Activated naive CD8-positive, alpha-beta T cell treated with anti-CD3 and anti-CD28 coated beads, Interleukin-2, amount 10 ng/mL, durations not matched to agents 7 days and 5 days (primary cell): Measurements from ENCODE around the gene FRMD5. TPM values are rescaled to one million over a fixed set of nuclear protein-coding genes. Genes with fewer than 3 reads are reported as not detected.

Experiments used
- ATAC-seq: fragments of 150-1000 bp; cut with Tn5 transposase; one replicate; pipeline ENCODE4 v1.10.0; 2021; ENCODE audit warnings: low read depth, moderate library complexity
- POLR2A ChIA-PET: fragments of 350-600 bp; sonication (Branson Sonifier 250); formaldehyde crosslinking; loops from one replicate; lab custom pipeline; 2021; ENCODE audit warnings: antibody characterized with exemption; lab: Charles Lee
- DNase-seq: peaks from one replicate; pipeline ENCODE4 v3.0.0; 2021
- H3K27ac Mint-ChIP-seq: one replicate; pipeline ENCODE4 v1.8.0; 2022; ENCODE audit warnings: mild to moderate bottlenecking, mixed read lengths
- H3K27me3 Mint-ChIP-seq: one replicate; pipeline ENCODE4 v1.8.0; 2022; ENCODE audit warnings: mild to moderate bottlenecking, moderate library complexity, mixed read lengths
- H3K36me3 Mint-ChIP-seq: one replicate; pipeline ENCODE4 v1.8.0; 2021; ENCODE audit warnings: mild to moderate bottlenecking, mixed read lengths
- H3K4me1 Mint-ChIP-seq: one replicate; pipeline ENCODE4 v1.8.0; 2021; ENCODE audit warnings: mixed read lengths
- H3K4me3 Mint-ChIP-seq: one replicate; pipeline ENCODE4 v1.8.0; 2022; ENCODE audit warnings: mild to moderate bottlenecking, moderate library complexity, mixed read lengths
- H3K9me3 Mint-ChIP-seq: one replicate; pipeline ENCODE4 v1.8.0; 2021; ENCODE audit warnings: mixed read lengths
- total RNA-seq, 2 experiments: library from RNA; stranded (reverse); gene quantifications; one replicate each; pipeline ENCODE4 v1.2.3, GENCODE V29; 2021

FRMD5 gene
- total RNA-seq, 2 experiments from 2014 or later = 0.26 TPM; not detected in 1

DNA sequence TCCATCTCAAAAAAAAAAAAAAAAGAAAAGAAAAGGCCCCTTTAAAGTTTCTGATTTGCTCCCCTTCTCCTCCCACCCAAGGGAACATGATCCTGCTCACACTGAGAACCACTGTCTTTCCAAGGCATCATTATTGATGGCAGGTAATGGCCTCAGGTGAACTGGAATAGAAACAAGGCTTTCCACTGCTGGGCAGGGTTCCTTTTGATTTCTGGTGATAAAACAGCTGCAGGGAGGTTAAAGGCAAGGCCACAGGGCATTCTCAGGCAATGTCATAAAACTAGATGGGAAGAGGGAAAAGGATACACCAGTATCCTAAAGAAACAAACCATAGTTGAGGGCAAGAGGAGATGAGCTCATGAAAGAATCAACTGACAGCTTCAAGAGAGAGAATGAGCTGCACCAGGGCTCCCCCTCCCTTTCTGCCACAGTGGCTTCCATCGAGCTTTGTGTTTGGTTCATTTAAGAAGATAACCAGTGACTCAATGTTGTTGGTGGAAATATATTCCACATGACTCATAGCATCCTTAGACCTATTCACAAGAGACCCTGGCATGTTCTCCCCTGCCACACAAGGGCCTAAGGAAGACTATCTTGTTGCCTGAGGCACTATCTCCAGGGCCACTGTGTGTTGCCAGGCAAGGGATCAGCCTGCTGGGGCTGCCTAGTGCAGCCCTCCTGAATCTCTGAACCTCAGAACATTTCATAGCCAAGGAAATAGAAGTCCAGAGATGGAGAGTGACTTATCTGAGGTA lies 281.9 kb downstream of the FRMD5 start:
- Mint-ChIP-seq H3K27ac (no peak overlapping the region), H3K9me3 (no peaks in the 10 kb centered on the region), H3K36me3 (no peaks in the 10 kb centered on the region), H3K4me1 (no peaks in the 10 kb centered on the region), H3K4me3 (no peak overlapping the region), H3K27me3 (peaks cover 2% of the 10 kb centered on the region)
- ATAC-seq = no peak
- POLR2A ChIA-PET = no interaction called here
- DNase-seq = no peak

DNA sequence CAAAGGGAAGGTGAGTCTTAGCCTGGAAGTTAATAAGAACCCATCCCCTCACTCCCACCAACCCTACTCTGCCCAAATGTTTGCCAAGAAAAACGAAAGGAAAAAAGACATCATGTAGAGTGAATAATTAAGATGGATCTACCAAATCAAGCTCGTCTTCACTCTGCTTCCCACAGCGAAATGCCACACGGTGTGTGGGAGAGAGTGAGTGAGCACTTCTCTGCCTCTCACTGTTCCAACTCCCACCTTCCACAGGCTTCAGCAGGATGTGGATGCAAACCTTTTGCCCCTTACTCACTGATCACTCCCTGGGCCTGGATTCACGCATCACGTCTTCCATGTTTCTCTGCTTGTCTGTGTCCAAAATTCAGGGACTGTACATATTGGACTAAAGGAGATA lies 282.9 kb downstream of the FRMD5 start:
- no peaks in the 10 kb centered on the region for H3K36me3 Mint-ChIP-seq
- H3K27me3 Mint-ChIP-seq = peaks cover 2% of the 10 kb centered on the region
- no peaks in the 10 kb centered on the region for H3K4me1 Mint-ChIP-seq
- no peak for ATAC-seq
- H3K27ac Mint-ChIP-seq = no peak overlapping the region
- no peak for DNase-seq
- no peaks in the 10 kb centered on the region for H3K9me3 Mint-ChIP-seq
- POLR2A ChIA-PET = no interaction called here
- no peak overlapping the region for H3K4me3 Mint-ChIP-seq

GRCh38 chr15:43911235-43911781 lies 283.8 kb downstream of the FRMD5 start:
- H3K27me3 Mint-ChIP-seq = no peaks in the 10 kb centered on the region
- ATAC-seq = no peak
- DNase-seq = no peak
- no peaks in the 10 kb centered on the region for H3K36me3 Mint-ChIP-seq
- no peak overlapping the region for H3K4me3 Mint-ChIP-seq
- POLR2A ChIA-PET = no interaction called here
- no peak overlapping the region for H3K27ac Mint-ChIP-seq
- no peaks in the 10 kb centered on the region for H3K9me3 Mint-ChIP-seq
- H3K4me1 Mint-ChIP-seq = no peaks in the 10 kb centered on the region

DNA sequence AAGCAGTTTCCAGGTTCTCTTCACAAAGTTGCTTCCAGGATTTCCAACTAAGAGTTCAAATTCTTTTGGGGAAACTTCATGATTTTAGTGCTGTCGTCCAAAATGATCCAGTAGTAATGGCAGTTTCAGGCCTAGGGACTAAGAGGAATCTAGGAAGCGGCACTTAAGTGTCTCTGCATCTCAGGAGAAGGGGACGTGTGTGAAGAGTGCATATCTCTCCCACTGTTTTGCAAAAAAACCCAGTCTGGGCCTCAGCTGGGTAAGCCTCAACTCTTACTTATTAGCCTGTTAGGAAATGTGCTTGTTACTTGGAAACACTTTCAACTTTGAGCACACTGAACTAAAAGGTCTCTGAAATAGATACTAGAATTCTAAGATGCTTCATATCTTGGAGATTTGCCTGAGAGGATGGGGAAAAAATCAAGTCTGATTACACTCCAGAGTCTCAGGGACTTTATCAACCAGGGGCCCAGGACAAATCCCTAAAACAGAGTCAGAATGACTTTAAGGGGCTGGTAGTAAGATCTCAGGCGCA lies 286.5 kb downstream of the FRMD5 start:
- no peak for ATAC-seq
- no peaks in the 10 kb centered on the region for H3K36me3 Mint-ChIP-seq
- POLR2A ChIA-PET = no interaction called here
- H3K27me3 Mint-ChIP-seq = no peaks in the 10 kb centered on the region
- no peak overlapping the region for H3K4me3 Mint-ChIP-seq
- peaks cover 4% of the 10 kb centered on the region for H3K4me1 Mint-ChIP-seq
- H3K27ac Mint-ChIP-seq = no peak overlapping the region
- no peaks in the 10 kb centered on the region for H3K9me3 Mint-ChIP-seq
- no peak for DNase-seq

DNA sequence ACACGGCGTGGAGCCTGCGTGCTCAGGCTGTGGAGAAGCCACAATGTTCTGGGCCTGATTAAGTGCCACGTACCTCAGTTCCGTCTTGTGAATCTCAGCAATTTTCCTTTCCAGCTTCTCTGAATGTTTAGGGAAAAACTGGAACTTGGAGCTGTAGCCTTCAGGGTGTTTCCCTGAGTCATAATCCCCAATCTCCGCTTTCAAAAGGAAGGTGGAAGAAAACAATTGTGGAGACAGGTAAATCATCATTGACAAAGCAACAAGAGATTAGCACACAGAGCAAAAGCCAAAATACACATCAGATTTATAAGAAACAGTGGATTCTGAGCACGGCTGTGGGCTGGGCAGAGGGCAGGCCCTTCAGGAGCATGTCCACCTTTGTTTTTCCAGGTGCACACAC lies 289.3 kb downstream of the FRMD5 start:
- Mint-ChIP-seq H3K27me3 (no peaks in the 10 kb centered on the region), H3K4me3 (no peak overlapping the region), H3K9me3 (no peaks in the 10 kb centered on the region), H3K4me1 (peaks cover 4% of the 10 kb centered on the region), H3K27ac (no peak overlapping the region), H3K36me3 (no peaks in the 10 kb centered on the region)
- ATAC-seq (no peak), DNase-seq (no peak)
- POLR2A ChIA-PET = no interaction called here

DNA sequence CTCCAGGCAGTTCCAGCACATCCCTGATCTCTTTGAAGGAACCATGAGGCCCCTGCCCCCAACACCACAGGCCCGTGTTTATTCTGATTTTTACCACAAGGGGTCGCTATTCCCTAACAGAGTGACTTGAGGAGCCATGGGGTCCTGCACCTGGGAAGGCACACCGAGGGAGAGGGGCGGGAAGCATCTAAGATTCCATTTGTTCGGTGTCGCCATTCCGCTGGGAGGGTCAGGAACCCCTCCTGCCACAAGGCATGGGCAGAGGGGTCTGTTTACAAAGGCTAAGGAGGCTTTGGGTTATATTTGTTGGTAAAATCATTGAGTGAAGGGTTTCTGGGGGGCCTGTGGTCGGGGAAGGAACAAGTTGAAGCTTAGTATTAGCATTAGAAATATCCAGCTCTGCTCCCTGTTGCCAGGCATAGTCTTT lies 291.2 kb downstream of the FRMD5 start:
- Mint-ChIP-seq H3K27me3 (no peaks in the 10 kb centered on the region), H3K4me3 (no peak overlapping the region), H3K27ac (no peak overlapping the region), H3K9me3 (no peaks in the 10 kb centered on the region), H3K36me3 (no peaks in the 10 kb centered on the region), H3K4me1 (peaks cover 4% of the 10 kb centered on the region)
- ATAC-seq = peak; percentile 66
- POLR2A ChIA-PET = no interaction called here
- DNase-seq = peak; percentile 47

DNA sequence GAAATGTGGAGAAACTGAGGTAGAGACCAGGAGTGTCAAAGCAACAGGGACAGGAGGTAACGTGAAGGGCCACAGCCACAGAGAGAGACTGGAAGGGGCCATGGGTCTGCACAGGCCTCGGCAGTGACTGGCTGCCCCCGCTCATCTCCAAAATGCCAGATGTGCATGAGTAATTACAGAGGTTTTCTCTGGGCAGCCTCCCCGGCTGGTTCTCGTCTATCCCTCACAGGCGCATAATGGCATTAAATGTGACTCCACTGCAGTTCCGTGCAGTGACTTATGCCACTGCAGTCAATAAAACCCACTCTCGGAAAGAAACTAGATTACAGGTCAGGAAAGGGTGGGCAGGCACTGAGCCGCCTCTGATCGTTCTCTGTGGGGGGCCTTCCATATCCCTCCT lies 293.6 kb downstream of the FRMD5 start:
- Mint-ChIP-seq H3K27me3 (no peaks in the 10 kb centered on the region), H3K27ac (no peak overlapping the region), H3K4me3 (no peak overlapping the region), H3K36me3 (peaks cover 1% of the 10 kb centered on the region), H3K9me3 (no peaks in the 10 kb centered on the region), H3K4me1 (peaks cover 4% of the 10 kb centered on the region)
- DNase-seq (no peak), ATAC-seq (no peak)
- POLR2A ChIA-PET = no interaction called here

DNA sequence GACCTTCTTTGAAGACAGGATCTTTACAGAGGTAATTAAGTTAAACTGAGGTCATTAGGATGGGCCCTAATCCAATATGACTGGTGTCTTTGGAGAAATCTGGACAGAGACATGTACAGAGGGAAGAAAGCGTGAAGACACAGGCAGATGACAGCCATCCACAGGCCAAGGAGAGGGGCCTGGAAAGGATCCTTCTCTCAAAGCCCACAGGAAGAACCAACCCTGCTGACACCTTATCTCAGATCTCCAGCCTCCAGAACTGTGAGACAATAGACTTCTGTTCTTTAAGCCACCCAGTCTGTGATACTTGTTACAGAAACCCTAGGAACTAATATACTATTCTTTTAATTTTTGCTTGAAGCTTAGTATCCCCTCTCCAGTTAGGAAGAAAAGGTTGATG lies 294.1 kb downstream of the FRMD5 start:
- H3K27ac Mint-ChIP-seq = no peak overlapping the region
- H3K4me3 Mint-ChIP-seq = no peak overlapping the region

DNA sequence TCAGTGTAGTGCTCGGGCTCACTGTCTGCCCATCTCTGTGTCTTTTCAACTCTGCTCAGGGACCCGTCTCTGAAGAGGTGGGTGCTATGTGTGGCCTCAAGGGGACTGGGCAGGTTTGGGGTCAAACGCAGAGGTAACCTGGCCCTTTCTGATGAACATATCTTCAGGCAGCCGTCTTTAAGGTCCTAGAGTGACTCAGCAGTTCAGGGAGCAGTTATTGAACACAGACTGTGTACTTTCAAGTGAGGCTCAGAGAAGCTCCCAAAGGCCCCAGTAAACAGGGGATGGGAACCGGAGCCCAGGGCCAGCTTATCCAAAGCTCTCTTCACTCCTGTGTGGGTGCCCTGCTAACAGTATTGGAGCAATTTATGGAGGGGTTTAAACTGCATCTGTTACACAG lies 295.1 kb downstream of the FRMD5 start:
- ATAC-seq = no peak
- peaks cover 1% of the 10 kb centered on the region for H3K36me3 Mint-ChIP-seq
- POLR2A ChIA-PET = no interaction called here
- no peaks in the 10 kb centered on the region for H3K27me3 Mint-ChIP-seq
- no peak overlapping the region for H3K27ac Mint-ChIP-seq
- peaks cover 2% of the 10 kb centered on the region for H3K4me1 Mint-ChIP-seq
- no peak overlapping the region for H3K4me3 Mint-ChIP-seq
- H3K9me3 Mint-ChIP-seq = no peaks in the 10 kb centered on the region
- DNase-seq = no peak

More for the DNA sequence above, 294.1 kb downstream of the FRMD5 start:
- Mint-ChIP-seq H3K9me3 (no peaks in the 10 kb centered on the region), H3K4me1 (peaks cover 2% of the 10 kb centered on the region), H3K27me3 (no peaks in the 10 kb centered on the region), H3K36me3 (peaks cover 1% of the 10 kb centered on the region)
- DNase-seq = no peak
- POLR2A ChIA-PET = no interaction called here
- ATAC-seq = no peak

DNA sequence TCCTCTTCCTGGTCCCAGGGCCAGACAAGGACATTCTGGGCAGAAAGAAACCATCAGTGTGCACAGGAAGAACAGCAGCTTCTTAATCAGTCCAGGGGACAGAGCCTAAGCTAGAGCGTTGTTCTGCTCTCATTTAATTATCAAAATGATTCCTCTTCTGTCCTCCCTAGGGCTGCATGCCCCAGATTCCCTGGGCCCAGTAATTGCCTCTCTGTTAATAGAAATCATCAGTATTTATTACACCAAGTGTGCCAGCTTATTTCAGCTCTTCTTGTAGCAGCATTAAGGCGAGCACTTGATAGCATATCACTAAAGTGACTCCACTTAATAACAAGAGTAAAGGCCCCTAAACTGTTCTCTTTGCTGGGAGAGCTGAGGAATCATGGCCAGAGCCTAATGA lies 296.2 kb downstream of the FRMD5 start:
- no peaks in the 10 kb centered on the region for H3K9me3 Mint-ChIP-seq
- H3K36me3 Mint-ChIP-seq = peaks cover 1% of the 10 kb centered on the region
- POLR2A ChIA-PET = no interaction called here
- ATAC-seq = no peak
- H3K4me3 Mint-ChIP-seq = no peak overlapping the region
- H3K27ac Mint-ChIP-seq = no peak overlapping the region
- H3K27me3 Mint-ChIP-seq = no peaks in the 10 kb centered on the region
- peaks cover 1% of the 10 kb centered on the region for H3K4me1 Mint-ChIP-seq
- DNase-seq = no peak

- H3K4me3 Mint-ChIP-seq = no peak overlapping the region
- POLR2A ChIA-PET = no interaction called here
- no peak for DNase-seq
- H3K9me3 Mint-ChIP-seq = no peaks in the 10 kb centered on the region
- H3K27me3 Mint-ChIP-seq = no peaks in the 10 kb centered on the region
- H3K27ac Mint-ChIP-seq = no peak overlapping the region
- peaks cover 1% of the 10 kb centered on the region for H3K36me3 Mint-ChIP-seq
- ATAC-seq = no peak
- H3K4me1 Mint-ChIP-seq = no peaks in the 10 kb centered on the region
These were observed 298.5 kb downstream of the FRMD5 start for GRCh38 chr15:43896543-43896942.

- POLR2A ChIA-PET = interaction anchor here (0.7 kb wide), 1 partner anchor 26 kb away, joined by 3 read pairs; no protein-coding TSS in a partner anchor
- Mint-ChIP-seq H3K4me3 (no peak overlapping the region), H3K27ac (no peak overlapping the region), H3K4me1 (no peaks in the 10 kb centered on the region), H3K36me3 (peaks cover 1% of the 10 kb centered on the region), H3K9me3 (no peaks in the 10 kb centered on the region), H3K27me3 (no peaks in the 10 kb centered on the region)
- ATAC-seq (no peak), DNase-seq (no peak)
These were observed 299.5 kb downstream of the FRMD5 start for GRCh38 chr15:43895586-43895985.

GRCh38 chr15:43893956-43894355 lies 301.1 kb downstream of the FRMD5 start:
- no peak overlapping the region for H3K27ac Mint-ChIP-seq
- no peaks in the 10 kb centered on the region for H3K9me3 Mint-ChIP-seq
- POLR2A ChIA-PET = no interaction called here
- DNase-seq = no peak
- H3K4me1 Mint-ChIP-seq = no peaks in the 10 kb centered on the region
- no peaks in the 10 kb centered on the region for H3K27me3 Mint-ChIP-seq
- ATAC-seq = no peak
- no peak overlapping the region for H3K4me3 Mint-ChIP-seq
- peaks cover 3% of the 10 kb centered on the region for H3K36me3 Mint-ChIP-seq

DNA sequence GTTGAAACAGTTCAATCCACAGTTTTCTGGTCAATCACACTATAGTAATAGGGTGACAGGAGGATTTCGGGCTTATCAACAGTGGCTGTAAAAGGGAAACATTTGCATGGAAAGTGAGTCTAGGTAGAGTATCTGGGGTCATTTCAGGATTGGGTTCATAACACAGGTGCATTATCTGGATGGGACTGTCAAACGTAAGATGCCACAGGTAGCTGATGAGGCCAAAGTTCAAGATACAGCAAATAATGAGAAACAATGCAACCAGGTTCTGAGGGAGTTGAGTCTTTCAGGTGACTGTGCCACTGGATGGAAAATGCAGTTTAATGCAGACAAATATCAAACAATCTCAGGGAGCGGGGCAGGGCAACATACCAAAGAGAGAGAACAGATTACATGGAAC lies 306.0 kb downstream of the FRMD5 start:
- peaks cover 9% of the 10 kb centered on the region for H3K36me3 Mint-ChIP-seq
- POLR2A ChIA-PET = no interaction called here
- no peaks in the 10 kb centered on the region for H3K27me3 Mint-ChIP-seq
- H3K4me3 Mint-ChIP-seq = no peak overlapping the region
- H3K9me3 Mint-ChIP-seq = no peaks in the 10 kb centered on the region
- H3K27ac Mint-ChIP-seq = no peak overlapping the region
- H3K4me1 Mint-ChIP-seq = peaks cover 1% of the 10 kb centered on the region
- DNase-seq = no peak
- ATAC-seq = no peak
